Urinary bladder (tissue), 4 donors: ENCODE measurements around the gene CFAP157. TPM values are rescaled to one million over a fixed set of nuclear protein-coding genes. Genes with fewer than 3 reads are reported as not detected.

Experiments
- DNase-seq: peaks from one replicate; pipeline ENCODE4 v3.0.0-alpha.2; 2015; ENCODE audit errors: extremely low spot score
- H3K27ac ChIP-seq: one replicate; pipeline ENCODE4 v1.5.1; 2013; ENCODE audit warnings: low read depth, mild to moderate bottlenecking, moderate library complexity
- H3K36me3 ChIP-seq: one replicate; pipeline ENCODE4 v1.6.1; 2013; ENCODE audit warnings: mild to moderate bottlenecking, moderate library complexity; ENCODE audit not compliant: insufficient read depth
- H3K4me1 ChIP-seq: one replicate; pipeline ENCODE4 v1.6.1; 2013; ENCODE audit warnings: mild to moderate bottlenecking, moderate library complexity; ENCODE audit not compliant: insufficient read depth
- H3K4me3 ChIP-seq: one replicate; pipeline ENCODE4 v1.5.1; 2013; ENCODE audit warnings: low read depth, low read length
- WGBS: extraction: QIAGEN DNeasy Blood & Tissue Kit; methylation state at CpG from one replicate; pipeline ENCODE4 v1.1.7; 2013; 5-methylcytosine and 5-hydroxymethylcytosine counted together
- polyA plus RNA-seq: library from polyadenylated mRNA; stranded (reverse); fragments of 200-250 nt; gene quantifications from one replicate; pipeline ENCODE4 v1.2.3, GENCODE V29; 2013
- total RNA-seq: library from RNA; depleted of rRNA; stranded (reverse); fragments of >200 nt; gene quantifications from one replicate; pipeline ENCODE4 v1.2.3, GENCODE V29; 2014
- donor health status: healthy with polysubstance abuse.
- donor health status: healthy.

The CFAP157 gene
- total and polyA plus RNA-seq, 2 donors: 0.23 TPM; not detected in 1

- no peak for DNase-seq
- H3K36me3 ChIP-seq: peaks cover 2% of the 10 kb centered on the region
- WGBS: 93% methylated on average over 23 of the region's 23 CpGs
- H3K4me1 ChIP-seq: no peaks in the 10 kb centered on the region
- no peak overlapping the region for H3K27ac ChIP-seq
- no peak overlapping the region for H3K4me3 ChIP-seq
Observed at GRCh38 chr9:127682351-127683136, 24.2 kb upstream of the CFAP157 start.

DNA sequence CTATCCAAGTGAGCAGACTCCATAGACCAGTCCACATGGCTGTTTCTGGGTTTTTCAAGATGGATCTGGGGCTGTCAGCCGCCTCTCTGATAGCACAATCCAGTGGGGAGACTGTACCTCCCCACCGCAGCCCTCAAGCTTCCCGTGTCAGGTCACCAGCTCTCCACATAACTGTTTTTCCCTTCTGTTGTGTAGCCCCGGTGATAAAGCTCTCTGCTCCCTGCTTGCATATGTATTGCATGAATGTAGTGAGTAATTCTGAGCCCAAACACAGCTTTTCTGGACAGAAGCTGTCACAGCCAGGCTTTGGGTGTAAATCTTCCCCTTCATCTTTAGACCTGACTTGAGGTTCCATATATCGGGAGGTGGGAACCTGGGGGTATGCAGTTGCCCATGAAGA, 23.1 kb upstream of the CFAP157 start:
- Histone ChIP-seq H3K27ac (no peak overlapping the region), H3K4me3 (no peak overlapping the region), H3K4me1 (no peaks in the 10 kb centered on the region), H3K36me3 (peaks cover 2% of the 10 kb centered on the region)
- no peak for DNase-seq
- 86% methylated on average over 5 of the region's 5 CpGs for WGBS

DNA sequence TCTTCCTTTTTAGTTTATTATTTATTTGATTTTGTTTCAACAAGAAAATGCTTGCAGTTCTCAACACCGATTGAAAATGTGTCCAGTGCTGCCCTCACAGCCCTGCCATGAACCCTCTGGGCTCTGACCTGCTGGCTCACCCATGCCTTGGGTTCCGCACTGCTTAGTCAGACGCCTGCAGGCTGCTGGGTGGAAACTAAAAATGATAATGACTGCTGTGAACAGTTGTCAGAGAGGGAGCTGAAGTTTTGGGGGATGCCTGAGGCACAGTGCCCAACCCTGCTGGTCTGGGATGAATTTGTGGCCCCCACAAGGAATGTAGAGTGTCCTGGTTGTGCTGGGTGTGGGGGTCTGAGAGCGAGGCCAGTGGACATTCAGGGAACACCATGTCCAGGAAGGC, 22.2 kb upstream of the CFAP157 start:
- Histone ChIP-seq H3K4me3 (no peak overlapping the region), H3K36me3 (peaks cover 2% of the 10 kb centered on the region), H3K27ac (no peak overlapping the region), H3K4me1 (no peaks in the 10 kb centered on the region)
- WGBS: 90% methylated on average over 4 of the region's 4 CpGs
- no peak for DNase-seq

- H3K36me3 ChIP-seq: no peaks in the 10 kb centered on the region
- no peak for DNase-seq
- 80% methylated on average over 6 of the region's 6 CpGs for WGBS
- no peak overlapping the region for H3K27ac ChIP-seq
- H3K4me1 ChIP-seq: no peaks in the 10 kb centered on the region
- H3K4me3 ChIP-seq: no peak overlapping the region
Observed at GRCh38 chr9:127686461-127687393, 20.1 kb upstream of the CFAP157 start.

DNA sequence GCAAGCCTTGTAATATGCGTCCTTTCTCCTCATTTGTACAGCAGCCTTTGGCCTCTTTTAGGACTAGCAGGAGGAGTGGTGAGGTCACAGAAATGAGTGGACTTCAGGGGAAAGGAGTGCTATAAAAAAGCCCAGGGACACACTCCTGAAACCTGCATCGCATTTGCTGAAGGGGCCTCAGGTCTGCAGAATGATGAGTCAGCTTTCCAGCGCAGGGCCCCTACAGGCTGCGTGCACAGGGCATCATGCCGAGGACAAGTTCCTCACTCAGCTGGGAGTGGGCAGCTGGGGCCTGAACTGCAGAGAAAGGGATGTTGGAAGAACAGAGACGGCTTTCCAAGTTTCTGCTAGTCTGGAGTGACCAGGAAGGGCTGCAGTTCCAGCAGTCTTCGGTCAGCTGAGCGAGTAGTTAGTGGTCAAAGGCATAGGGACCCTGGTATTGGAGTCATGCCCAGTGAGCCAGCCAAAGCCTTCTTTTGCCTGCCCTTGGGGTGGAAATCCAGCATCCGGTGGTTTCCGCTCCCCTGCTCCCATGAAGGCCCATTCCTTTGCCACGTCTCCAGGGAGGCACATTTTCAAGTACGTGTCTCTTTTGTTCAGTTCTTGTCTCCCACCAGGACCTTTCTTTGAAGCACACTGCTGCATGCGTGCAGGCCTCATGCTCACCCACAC, 17.3 kb upstream of the CFAP157 start:
- H3K36me3 ChIP-seq: no peaks in the 10 kb centered on the region

GRCh38 chr9:127690735-127691134, 16.1 kb upstream of the CFAP157 start:
- H3K36me3 ChIP-seq: no peaks in the 10 kb centered on the region
- H3K27ac ChIP-seq: no peak overlapping the region
- 96% methylated on average over 10 of the region's 10 CpGs for WGBS
- no peaks in the 10 kb centered on the region for H3K4me1 ChIP-seq
- H3K4me3 ChIP-seq: no peak overlapping the region
- DNase-seq: no peak

More for the DNA sequence above, 17.3 kb upstream of the CFAP157 start:
- Histone ChIP-seq H3K27ac (no peak overlapping the region), H3K4me3 (no peak overlapping the region), H3K4me1 (no peaks in the 10 kb centered on the region)
- no peak for DNase-seq
- WGBS: 90% methylated on average over 13 of the region's 13 CpGs

GRCh38 chr9:127692071-127692470, 14.7 kb upstream of the CFAP157 start:
- no peaks in the 10 kb centered on the region for H3K4me1 ChIP-seq
- H3K27ac ChIP-seq: no peak overlapping the region
- no peak overlapping the region for H3K4me3 ChIP-seq
- WGBS: 82% methylated on average over 20 of the region's 20 CpGs
- DNase-seq: no peak
- no peaks in the 10 kb centered on the region for H3K36me3 ChIP-seq

DNA sequence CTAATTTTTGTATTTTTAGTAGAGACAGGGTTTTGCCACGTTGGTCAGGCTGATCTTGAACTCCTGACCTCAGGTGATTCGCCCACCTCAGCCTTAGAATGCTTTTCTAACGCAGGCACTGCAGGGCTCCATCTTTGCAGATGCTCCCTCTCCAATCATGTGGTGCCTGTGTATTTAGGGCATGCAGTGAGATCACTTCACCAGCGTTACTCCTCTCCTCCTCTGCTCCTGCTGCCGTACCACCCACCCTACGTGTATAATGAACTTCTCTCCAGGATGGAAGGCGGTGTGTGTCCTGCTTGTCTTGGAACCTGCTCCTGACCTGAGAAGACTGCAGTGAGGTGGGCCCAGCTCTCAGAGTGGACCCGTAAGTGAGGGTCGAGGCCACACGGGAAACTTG, 13.6 kb upstream of the CFAP157 start:
- 89% methylated on average over 10 of the region's 10 CpGs for WGBS
- no peak for DNase-seq
- no peak overlapping the region for H3K27ac ChIP-seq
- H3K4me1 ChIP-seq: no peaks in the 10 kb centered on the region
- no peaks in the 10 kb centered on the region for H3K36me3 ChIP-seq
- H3K4me3 ChIP-seq: no peak overlapping the region

- Histone ChIP-seq H3K27ac (no peak overlapping the region), H3K36me3 (no peaks in the 10 kb centered on the region), H3K4me1 (no peaks in the 10 kb centered on the region), H3K4me3 (no peak overlapping the region)
- DNase-seq: no peak
- 94% methylated on average over 4 of the region's 4 CpGs for WGBS
Observed at GRCh38 chr9:127693697-127694096, 13.1 kb upstream of the CFAP157 start.

- Histone ChIP-seq H3K36me3 (no peaks in the 10 kb centered on the region), H3K4me1 (no peaks in the 10 kb centered on the region), H3K4me3 (no peak overlapping the region), H3K27ac (no peak overlapping the region)
- WGBS: 55% methylated on average over 9 of the region's 9 CpGs
- no peak for DNase-seq
Observed at GRCh38 chr9:127694890-127695720, 11.7 kb upstream of the CFAP157 start.

GRCh38 chr9:127697575-127697974, 9.2 kb upstream of the CFAP157 start:
- Histone ChIP-seq H3K4me1 (no peaks in the 10 kb centered on the region), H3K27ac (no peak overlapping the region), H3K4me3 (no peak overlapping the region), H3K36me3 (no peaks in the 10 kb centered on the region)
- DNase-seq: no peak
- 75% methylated on average over 5 of the region's 5 CpGs for WGBS

- H3K36me3 ChIP-seq: no peaks in the 10 kb centered on the region
- H3K27ac ChIP-seq: no peak overlapping the region
- no peak for DNase-seq
- H3K4me3 ChIP-seq: no peak overlapping the region
- WGBS: 94% methylated on average over 5 of the region's 5 CpGs
- H3K4me1 ChIP-seq: no peaks in the 10 kb centered on the region
Observed at GRCh38 chr9:127698386-127698785, 8.4 kb upstream of the CFAP157 start.
